ENCODE results near the gene TAP2.

TAP2 gene

GRCh38 chr6:32840604-32841246, 2.2 kb upstream of the TAP2 start:
- no peak overlapping the region for H3K4me3 ChIP-seq (ENCODE audit: low read depth, low read length)
- no peak for DNase-seq (ENCODE audit: low read depth)

GRCh38 chr6:32839356-32839755, 817 bp upstream of the TAP2 start:
- DNase-seq (ENCODE audit: low read depth): no peak

GRCh38 chr6:32837651-32838113, 857 bp downstream of the TAP2 start:
- DNase-seq (ENCODE audit: low read depth): no peak

More at GRCh38 chr6:32839356-32839755, 817 bp upstream of the TAP2 start:
- no peak overlapping the region for H3K4me3 ChIP-seq (ENCODE audit: low read depth, low read length)

GRCh38 chr6:32836873-32837272, 1.7 kb downstream of the TAP2 start:
- H3K4me3 ChIP-seq (ENCODE audit: low read depth, low read length): no peak overlapping the region
- DNase-seq (ENCODE audit: low read depth): no peak

More at GRCh38 chr6:32837651-32838113, 857 bp downstream of the TAP2 start:
- H3K4me3 ChIP-seq (ENCODE audit: low read depth, low read length): peak overlapping the region; percentile 69

- no peak overlapping the region for H3K4me3 ChIP-seq (ENCODE audit: low read depth, low read length)
- no peak for DNase-seq (ENCODE audit: low read depth)
Measured at GRCh38 chr6:32835167-32835893, 3.2 kb downstream of the TAP2 start.

GRCh38 chr6:32833664-32834063, 4.9 kb downstream of the TAP2 start:
- no peak overlapping the region for H3K4me3 ChIP-seq (ENCODE audit: low read depth, low read length)
- DNase-seq (ENCODE audit: low read depth): no peak

GRCh38 chr6:32832535-32832934, 6.0 kb downstream of the TAP2 start:
- no peak for DNase-seq (ENCODE audit: low read depth)
- H3K4me3 ChIP-seq (ENCODE audit: low read depth, low read length): no peak overlapping the region

- DNase-seq (ENCODE audit: low read depth): no peak
- H3K4me3 ChIP-seq (ENCODE audit: low read depth, low read length): no peak overlapping the region
Measured at GRCh38 chr6:32830936-32831335, 7.6 kb downstream of the TAP2 start.

GRCh38 chr6:32830017-32830416, 8.5 kb downstream of the TAP2 start:
- DNase-seq (ENCODE audit: low read depth): no peak
- no peak overlapping the region for H3K4me3 ChIP-seq (ENCODE audit: low read depth, low read length)

GRCh38 chr6:32829495-32829894, 9.0 kb downstream of the TAP2 start:
- no peak for DNase-seq (ENCODE audit: low read depth)
- no peak overlapping the region for H3K4me3 ChIP-seq (ENCODE audit: low read depth, low read length)

GRCh38 chr6:32827025-32827424, 11.5 kb downstream of the TAP2 start:
- no peak overlapping the region for H3K4me3 ChIP-seq (ENCODE audit: low read depth, low read length)
- DNase-seq (ENCODE audit: low read depth): no peak

- no peak for DNase-seq (ENCODE audit: low read depth)
- H3K4me3 ChIP-seq (ENCODE audit: low read depth, low read length): no peak overlapping the region
Measured at GRCh38 chr6:32825966-32826365, 12.6 kb downstream of the TAP2 start.

GRCh38 chr6:32819729-32820128, 18.8 kb downstream of the TAP2 start:
- peak; percentile 80 for DNase-seq (ENCODE audit: low read depth)
- no peak overlapping the region for H3K4me3 ChIP-seq (ENCODE audit: low read depth, low read length)

- H3K4me3 ChIP-seq (ENCODE audit: low read depth, low read length): no peak overlapping the region
- DNase-seq (ENCODE audit: low read depth): no peak
Measured at GRCh38 chr6:32818867-32819266, 19.7 kb downstream of the TAP2 start.

- H3K4me3 ChIP-seq (ENCODE audit: low read depth, low read length): no peak within 1 kb of the TSS
- DNase-seq (ENCODE audit: low read depth): no peak
Measured at GRCh38 chr6:32816746-32817204, 21.8 kb downstream of the TAP2 start, which contains the start of gene HLA-DOB. HLA-DOB (minus strand) TSS chr6:32817002; CDS start chr6:32816951, 51 bp downstream.

- no peak overlapping the region for H3K4me3 ChIP-seq (ENCODE audit: low read depth, low read length)
- DNase-seq (ENCODE audit: low read depth): no peak
Measured at GRCh38 chr6:32815996-32816395, 22.5 kb downstream of the TAP2 start.

GRCh38 chr6:32815115-32815514, 23.4 kb downstream of the TAP2 start:
- H3K4me3 ChIP-seq (ENCODE audit: low read depth, low read length): no peak overlapping the region
- peak; percentile 62 for DNase-seq (ENCODE audit: low read depth)

GRCh38 chr6:32814145-32814544, 24.4 kb downstream of the TAP2 start:
- DNase-seq (ENCODE audit: low read depth): no peak
- H3K4me3 ChIP-seq (ENCODE audit: low read depth, low read length): no peak overlapping the region

- no peak overlapping the region for H3K4me3 ChIP-seq (ENCODE audit: low read depth, low read length)
- no peak for DNase-seq (ENCODE audit: low read depth)
Measured at GRCh38 chr6:32809171-32809570, 29.4 kb downstream of the TAP2 start.

GRCh38 chr6:32807020-32807580, 31.4 kb downstream of the TAP2 start:
- no peak for DNase-seq (ENCODE audit: low read depth)
- H3K4me3 ChIP-seq (ENCODE audit: low read depth, low read length): no peak overlapping the region
